ENCODE measurements around the gene TP53I13.

Gene TP53I13

GRCh38 chr17:29582254-29582765 is 13.8 kb downstream of the TP53I13 start:
- DNase-seq: peak; percentile 63

DNA sequence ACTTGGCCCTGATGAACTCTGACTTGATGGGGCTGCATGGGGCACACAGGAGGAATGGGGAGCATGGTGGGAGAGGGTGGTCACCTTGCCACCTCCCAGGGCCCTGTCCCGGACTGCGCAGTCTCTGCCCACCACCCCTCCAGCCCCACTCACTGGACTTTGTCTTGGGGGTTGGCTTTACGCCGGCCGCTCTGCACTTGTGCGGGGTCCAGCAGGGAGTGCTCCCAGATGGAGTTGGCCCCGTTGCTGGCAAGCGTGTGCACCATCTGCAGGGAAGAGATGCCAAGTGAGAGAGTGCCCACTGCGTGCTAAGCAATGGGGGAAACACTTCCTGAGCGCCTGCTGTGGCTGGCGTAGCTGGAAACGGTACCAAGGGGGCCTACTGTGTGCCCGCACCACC is 14.3 kb downstream of the TP53I13 start:
- DNase-seq: peak; percentile 67

- peak; percentile 69 for DNase-seq
Observed at GRCh38 chr17:29583324-29584248, 15.1 kb downstream of the TP53I13 start.

GRCh38 chr17:29584452-29585079 is 16.1 kb downstream of the TP53I13 start:
- no peak for DNase-seq

DNA sequence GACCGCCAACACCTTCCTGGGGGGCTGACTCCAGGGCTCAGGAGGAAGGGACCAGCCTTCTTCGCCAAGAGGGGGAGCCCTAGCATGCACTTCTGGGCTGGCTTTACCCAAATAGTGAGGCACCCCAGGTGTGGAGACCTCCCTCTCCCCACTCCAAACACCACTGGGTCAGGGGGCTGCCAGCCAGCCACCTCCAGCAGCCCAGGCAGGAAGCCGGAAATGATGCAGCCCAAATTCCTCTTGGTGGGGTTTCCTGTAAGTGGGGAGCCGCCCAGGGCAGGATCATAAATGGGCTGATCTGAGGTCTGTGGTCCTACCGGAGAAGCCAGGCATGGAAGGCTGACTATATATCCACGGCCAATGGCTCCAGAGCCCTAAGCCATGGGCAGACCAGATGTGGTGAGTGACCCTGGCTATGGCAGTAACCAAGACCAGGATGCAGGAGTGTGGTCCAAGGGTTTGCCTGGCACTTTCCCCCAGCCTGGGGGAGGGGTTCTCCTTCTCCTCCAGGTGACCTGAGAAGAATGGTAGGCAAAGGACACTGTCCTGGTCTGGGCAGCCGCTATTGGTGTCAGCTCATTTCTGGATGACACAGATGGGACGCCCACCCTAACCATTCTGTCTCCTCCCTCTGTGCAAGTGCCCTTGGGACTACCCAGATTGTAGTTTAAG is 16.7 kb downstream of the TP53I13 start:
- no peak for DNase-seq

DNA sequence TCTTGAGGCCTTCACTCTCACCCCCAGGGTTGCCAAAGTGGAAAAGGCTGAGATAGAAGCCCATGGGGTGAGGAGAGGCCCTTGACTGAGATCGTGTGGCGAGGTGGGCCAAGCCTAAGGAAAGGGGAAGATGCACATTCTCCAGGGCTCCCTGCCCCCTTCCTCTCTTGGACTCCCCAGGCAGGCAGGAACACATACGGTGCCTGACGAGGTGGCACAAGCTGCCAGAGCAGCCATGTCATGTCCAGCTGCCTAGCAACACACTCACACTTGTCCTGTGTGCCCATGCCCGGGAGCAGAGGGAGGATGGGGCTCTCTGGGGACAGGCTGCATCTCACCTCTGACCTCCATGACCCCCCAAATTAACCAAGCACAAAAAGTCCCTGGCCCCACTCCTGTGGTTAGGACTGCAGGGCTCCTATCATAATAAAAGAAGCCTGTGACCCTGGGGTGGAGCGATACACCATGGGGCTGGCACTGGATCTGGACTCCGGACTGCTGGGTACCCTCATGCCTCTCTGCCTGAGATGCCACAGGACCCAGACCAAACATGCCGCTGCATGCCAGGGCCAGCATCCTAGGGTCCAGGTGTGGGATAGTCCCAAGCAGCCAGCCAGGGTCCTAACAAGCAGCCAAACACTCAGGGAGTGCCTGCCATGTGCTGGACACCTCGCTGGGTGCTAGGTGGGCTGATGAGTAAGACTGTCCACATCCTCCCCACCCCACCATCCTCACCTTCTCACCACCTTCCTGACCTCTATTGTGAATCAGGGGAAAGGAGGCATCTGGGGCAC is 18.4 kb downstream of the TP53I13 start:
- DNase-seq: no peak

GRCh38 chr17:29587591-29587990 is 19.1 kb downstream of the TP53I13 start:
- no peak for DNase-seq

DNA sequence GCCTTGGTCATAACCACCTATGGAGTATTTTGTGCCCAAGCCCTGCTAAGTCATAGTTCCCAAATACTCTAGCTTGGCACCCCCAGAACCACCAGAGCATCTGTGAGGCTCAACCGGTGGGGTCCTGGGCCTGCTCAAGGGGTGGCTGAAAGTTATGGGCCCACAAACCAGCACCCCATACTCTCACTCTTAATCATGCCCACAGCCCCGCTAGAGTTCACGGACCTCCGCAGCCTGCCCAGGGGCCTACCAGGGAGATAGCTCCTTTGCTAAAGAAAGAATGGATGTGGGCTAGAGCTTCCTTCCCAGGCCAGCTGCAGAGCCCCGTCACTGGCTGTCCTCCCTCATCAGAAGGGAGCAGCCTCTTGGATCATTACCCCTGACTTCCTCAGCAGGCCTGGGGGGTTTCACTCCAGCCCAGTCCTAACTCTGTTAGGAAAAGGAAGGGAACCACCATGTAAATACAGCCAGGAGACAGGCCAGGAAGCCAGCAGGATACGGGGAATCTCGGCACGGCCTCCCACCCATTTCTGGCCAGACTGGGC is 19.6 kb downstream of the TP53I13 start:
- no peak for DNase-seq

- no peak for DNase-seq
Observed at GRCh38 chr17:29588562-29589411, 20.3 kb downstream of the TP53I13 start.

DNA sequence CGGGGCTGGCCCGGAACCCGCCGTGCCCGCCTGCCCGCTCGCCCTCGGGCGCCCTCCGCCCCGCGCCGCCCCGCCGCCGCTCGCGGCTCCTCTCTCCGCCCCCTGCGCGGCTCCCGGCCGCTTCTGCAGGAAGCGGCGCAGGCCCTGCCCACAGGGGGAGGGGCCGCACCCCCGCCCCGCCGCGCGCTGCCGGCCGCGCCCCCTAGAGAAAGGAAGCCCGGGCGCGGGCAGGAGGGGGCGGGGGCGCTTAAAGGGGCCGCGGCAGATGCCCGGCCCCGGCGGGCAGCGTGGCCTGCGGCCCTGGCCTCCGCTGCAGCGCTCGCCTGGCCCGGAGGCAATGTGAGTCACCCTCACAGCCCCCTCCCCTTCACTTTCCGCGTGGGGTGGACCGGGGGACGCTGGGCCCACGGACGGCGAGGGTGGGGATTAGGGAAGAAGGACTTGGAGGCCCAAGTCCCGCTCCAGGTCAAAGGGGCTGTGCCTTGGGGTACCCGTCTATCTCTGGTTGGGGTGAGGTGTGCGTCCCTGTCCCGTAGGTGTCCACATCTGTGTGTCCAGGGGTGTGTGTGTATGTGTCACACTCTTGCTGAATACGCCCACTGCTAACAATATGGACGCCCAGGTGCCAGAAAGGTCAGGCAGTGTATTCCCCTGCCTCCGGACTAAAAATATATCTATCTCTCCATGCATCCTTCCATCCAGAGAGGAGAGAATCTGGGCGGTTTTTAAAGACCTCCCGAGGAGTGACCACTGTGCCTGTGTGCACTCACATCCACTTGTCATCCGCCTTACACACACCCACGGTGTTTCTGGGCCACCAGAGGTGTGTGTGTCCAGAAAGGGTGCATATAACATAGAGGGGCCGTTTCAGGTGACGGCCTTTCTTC is 21.3 kb downstream of the TP53I13 start, which contains the start of gene GIT1:
GIT1 (minus strand) TSS at position 125 of the 887 bp plus-strand sequence. CDS start 270 bp downstream, outside the sequence.
- peak; percentile 64 for DNase-seq

- peak; percentile 51 for DNase-seq
Observed at GRCh38 chr17:29590411-29591145, 22.1 kb downstream of the TP53I13 start.

DNA sequence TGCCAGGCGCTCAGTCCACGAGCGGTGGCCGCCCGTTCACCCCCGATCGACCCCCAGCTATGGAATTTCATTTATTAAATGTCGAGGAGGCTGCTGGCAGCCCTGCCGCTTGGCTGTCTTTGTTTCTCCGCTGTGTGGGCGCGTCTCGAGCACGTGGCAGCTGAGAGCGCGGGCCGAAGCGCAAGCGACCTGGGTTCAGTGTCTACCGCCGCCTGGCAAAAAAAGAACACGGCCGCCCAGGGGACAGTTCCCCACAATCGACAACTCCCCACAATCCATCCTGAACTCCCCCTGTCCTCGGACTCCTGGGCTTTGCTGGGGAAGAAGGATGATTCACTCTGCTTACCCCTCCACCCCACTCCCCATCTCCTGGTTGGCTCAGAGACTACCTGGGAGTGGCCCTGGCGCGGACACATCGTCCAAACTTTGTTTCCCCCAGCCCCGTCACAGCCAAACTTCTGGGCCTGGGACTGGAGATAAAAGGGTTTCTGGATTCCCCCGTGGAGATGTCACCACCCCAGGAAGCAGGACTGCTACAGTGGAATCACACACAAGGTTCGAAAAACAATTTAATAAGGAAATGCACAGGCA is 22.7 kb downstream of the TP53I13 start:
- no peak for DNase-seq

DNA sequence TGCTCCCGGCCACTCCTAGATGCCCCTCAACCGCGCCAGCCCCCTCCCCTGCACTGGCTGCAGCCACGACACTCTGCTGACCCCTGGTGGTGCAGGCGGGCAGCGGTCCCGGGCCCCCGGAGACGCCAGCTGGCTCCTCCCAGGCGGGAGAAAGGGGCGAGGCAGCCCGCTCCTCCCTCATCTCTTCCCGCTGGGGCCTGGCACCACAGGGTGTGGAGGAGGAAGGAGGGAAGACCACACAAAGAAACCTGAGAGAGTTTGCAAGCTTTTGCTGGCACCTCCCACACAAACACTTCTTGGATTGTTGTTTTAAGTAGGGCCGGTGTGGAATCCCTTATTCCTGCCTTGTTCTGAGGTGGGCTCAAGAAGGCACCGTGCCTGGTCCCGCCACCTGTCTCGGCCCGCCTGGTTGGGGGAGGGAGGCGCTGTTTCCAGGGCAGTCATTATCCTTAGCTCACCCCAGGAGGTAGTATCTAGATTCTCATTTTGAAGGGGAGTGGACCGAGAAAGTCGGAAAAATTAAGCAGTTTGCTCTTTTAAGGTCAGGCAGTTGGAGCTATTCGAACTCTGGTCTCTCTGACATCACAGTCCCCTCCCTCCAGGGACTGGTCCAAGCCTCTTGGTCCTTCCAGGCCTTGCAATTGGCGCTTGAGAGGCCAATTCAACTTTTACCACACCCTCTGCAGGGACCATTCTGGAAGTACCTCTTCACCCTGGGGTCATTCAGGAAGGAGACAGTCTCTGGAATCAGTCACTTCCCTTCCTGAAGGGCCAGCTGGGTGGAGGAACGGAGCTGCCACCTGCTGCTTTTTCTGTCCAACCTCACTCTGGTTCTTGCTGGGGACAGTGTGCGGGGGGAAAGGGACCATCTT is 23.5 kb downstream of the TP53I13 start:
- peak; percentile 91 for DNase-seq

- peak; percentile 85 for DNase-seq
Observed at GRCh38 chr17:29592850-29593551, 24.5 kb downstream of the TP53I13 start, which contains the start of gene ANKRD13B. Gene ANKRD13B, plus strand, starts transcription at chr17:29593132. Its CDS starts 490 bp downstream, at chr17:29593622.

DNA sequence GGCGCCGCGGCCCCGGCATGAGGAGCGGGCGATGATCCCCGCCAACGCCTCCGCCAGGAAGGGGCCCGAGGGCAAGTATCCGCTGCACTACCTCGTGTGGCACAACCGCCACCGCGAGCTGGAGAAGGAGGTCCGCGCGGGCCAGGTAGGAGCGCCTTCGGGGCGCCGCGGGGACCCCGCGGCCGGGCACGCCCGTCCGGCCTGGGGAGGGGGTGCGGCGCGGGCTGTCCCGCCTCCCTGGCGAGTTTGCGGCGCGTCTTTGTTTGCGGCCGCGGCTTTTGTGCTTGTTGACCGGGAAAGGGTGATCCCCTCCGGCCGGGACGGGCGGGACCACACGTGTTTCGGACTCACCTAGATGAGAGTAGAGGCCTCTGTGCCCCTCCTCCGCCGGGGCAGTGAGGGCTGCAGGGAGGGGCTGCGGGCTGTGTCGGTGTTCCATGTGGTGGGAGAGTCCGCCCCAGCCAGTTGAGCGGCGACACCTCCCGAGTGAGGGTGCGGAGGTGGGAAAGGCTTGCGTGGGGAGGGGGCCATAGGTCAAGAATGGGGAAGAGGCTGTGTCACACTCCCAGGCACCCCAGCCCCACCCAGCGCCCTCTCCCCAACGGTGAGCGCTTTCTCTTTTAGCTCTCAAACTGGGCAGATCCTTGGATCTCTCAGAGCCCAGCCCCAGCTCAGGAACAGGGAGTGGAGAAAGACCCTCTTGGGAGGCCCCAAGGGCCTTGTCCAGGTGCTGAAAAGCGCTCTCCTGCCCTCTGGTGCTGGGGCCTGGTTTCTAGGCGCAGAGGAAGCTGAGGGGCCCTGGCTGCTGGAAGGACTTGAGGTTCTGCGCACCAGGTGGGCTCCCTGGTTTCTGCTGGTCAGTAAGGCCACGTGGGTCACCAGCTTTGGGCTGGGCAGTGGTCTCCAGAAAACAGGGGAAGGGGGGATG is 25.4 kb downstream of the TP53I13 start:
- DNase-seq: peak; percentile 51
